ENCODE results near the gene FOXA3.

Gene FOXA3

DNA sequence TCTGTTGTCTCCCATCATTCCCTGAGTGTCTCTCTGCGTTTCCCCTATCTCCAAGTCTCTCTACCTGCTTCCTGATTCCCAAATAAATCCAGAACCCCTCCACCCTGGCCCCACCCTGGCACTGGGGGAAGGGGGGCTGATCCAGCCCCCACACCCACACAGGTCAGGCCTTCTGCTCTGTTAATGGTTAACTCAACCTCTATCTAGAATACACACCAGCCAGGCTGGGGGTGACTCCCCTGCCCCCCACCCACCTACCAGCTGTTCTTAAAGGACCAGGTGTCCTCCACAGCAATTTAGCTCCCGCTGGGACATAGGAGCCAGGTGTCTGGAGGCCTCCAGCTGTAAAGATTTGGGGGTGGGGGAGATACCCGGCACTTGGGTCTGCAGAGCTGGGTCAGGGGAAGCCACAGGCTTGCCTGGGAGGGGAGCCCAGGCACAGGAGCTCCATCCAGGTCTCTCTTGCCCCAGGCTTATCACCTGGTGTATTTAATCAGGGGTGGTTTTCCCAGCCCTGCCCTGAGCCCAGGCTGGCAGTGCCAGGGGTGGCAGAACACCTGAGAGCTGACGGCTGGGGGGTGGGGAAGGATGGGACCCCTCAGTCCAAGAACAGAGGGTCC is 17.9 kb downstream of the FOXA3 start:
- Histone ChIP-seq H3K4me3 (ENCODE audit: insufficient read length, low read depth) (peak overlapping the region; percentile 29), H3K4me1 (ENCODE audit: insufficient read depth, insufficient read length) (peaks cover 20% of the 10 kb centered on the region), H3K9ac (ENCODE audit: insufficient read length, low read depth) (peak overlapping the region; percentile 66)

GRCh38 chr19:45882652-45883585 is 18.8 kb downstream of the FOXA3 start:
- Histone ChIP-seq H3K4me3 (ENCODE audit: insufficient read length, low read depth) (peak overlapping the region; percentile 29), H3K9ac (ENCODE audit: insufficient read length, low read depth) (peak overlapping the region; percentile 66), H3K27me3 (ENCODE audit: insufficient read depth, insufficient read length) (no peaks in the 10 kb centered on the region), H3K9me3 (ENCODE audit: insufficient read depth, low read length) (no peaks in the 10 kb centered on the region; the same call in 1 of the 2 replicates), H3K4me1 (ENCODE audit: insufficient read depth, insufficient read length) (peaks cover 17% of the 10 kb centered on the region), H3K36me3 (ENCODE audit: insufficient read depth, insufficient read length, low read length) (peaks cover 15% of the 10 kb centered on the region)
- DNase-seq (ENCODE audit: low read depth, low spot score): peak; percentile 83
- TF ChIP-seq SUZ12 (IDR thresholded peaks at IDR 0.05; ENCODE audit: extremely low read depth, insufficient read depth, insufficient read length): no peak
- no peak for TF ChIP-seq YY1 (IDR thresholded peaks at IDR 0.05; ENCODE audit: insufficient read depth, insufficient read length)
- no peak for TF ChIP-seq ZNF274 (IDR thresholded peaks at IDR 0.05; ENCODE audit: low read depth, low read length)

More for the DNA sequence above, 17.9 kb downstream of the FOXA3 start:
- H3K27me3 ChIP-seq (ENCODE audit: insufficient read depth, insufficient read length): no peaks in the 10 kb centered on the region
- TF ChIP-seq YY1 (IDR thresholded peaks at IDR 0.05; ENCODE audit: insufficient read depth, insufficient read length) (no peak), ZNF274 (IDR thresholded peaks at IDR 0.05; ENCODE audit: low read depth, low read length) (no peak), SUZ12 (IDR thresholded peaks at IDR 0.05; ENCODE audit: extremely low read depth, insufficient read depth, insufficient read length) (no peak)
- DNase-seq (ENCODE audit: low read depth, low spot score): no peak
- H3K36me3 ChIP-seq (ENCODE audit: insufficient read depth, insufficient read length, low read length): peaks cover 15% of the 10 kb centered on the region
- H3K9me3 ChIP-seq (ENCODE audit: insufficient read depth, low read length): no peaks in the 10 kb centered on the region; the same call in 1 of the 2 replicates

DNA sequence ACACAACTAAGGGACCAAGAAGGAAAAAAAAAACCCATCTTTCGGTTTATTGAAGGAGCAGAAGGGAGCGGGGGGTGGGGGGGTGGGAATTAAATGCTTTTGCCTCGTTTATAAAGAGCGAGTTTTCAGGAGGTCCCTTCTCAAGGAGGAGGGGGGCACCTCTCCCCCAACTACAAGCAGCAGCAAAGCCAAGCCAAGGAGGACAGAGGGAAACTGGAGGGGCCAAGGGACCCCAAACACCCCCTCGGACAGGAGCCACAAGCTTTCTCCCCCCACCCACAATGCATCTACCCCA is 19.4 kb downstream of the FOXA3 start:
- Histone ChIP-seq H3K36me3 (ENCODE audit: insufficient read depth, insufficient read length, low read length) (peaks cover 15% of the 10 kb centered on the region), H3K9ac (ENCODE audit: insufficient read length, low read depth) (peak overlapping the region; percentile 50), H3K9me3 (ENCODE audit: insufficient read depth, low read length) (no peaks in the 10 kb centered on the region; the same call in 1 of the 2 replicates), H3K27me3 (ENCODE audit: insufficient read depth, insufficient read length) (no peaks in the 10 kb centered on the region), H3K4me3 (ENCODE audit: insufficient read length, low read depth) (no peak overlapping the region), H3K4me1 (ENCODE audit: insufficient read depth, insufficient read length) (peaks cover 16% of the 10 kb centered on the region)
- TF ChIP-seq SUZ12 (IDR thresholded peaks at IDR 0.05; ENCODE audit: extremely low read depth, insufficient read depth, insufficient read length): no peak
- no peak for TF ChIP-seq ZNF274 (IDR thresholded peaks at IDR 0.05; ENCODE audit: low read depth, low read length)
- TF ChIP-seq YY1 (IDR thresholded peaks at IDR 0.05; ENCODE audit: insufficient read depth, insufficient read length): no peak
- DNase-seq (ENCODE audit: low read depth, low spot score): no peak

GRCh38 chr19:45883881-45884681 is 20.0 kb downstream of the FOXA3 start:
- TF ChIP-seq YY1 (IDR thresholded peaks at IDR 0.05; ENCODE audit: insufficient read depth, insufficient read length) (no peak), ZNF274 (IDR thresholded peaks at IDR 0.05; ENCODE audit: low read depth, low read length) (no peak), SUZ12 (IDR thresholded peaks at IDR 0.05; ENCODE audit: extremely low read depth, insufficient read depth, insufficient read length) (no peak)
- DNase-seq (ENCODE audit: low read depth, low spot score): no peak
- H3K4me1 ChIP-seq (ENCODE audit: insufficient read depth, insufficient read length): peaks cover 16% of the 10 kb centered on the region
- H3K36me3 ChIP-seq (ENCODE audit: insufficient read depth, insufficient read length, low read length): peaks cover 15% of the 10 kb centered on the region
- H3K4me3 ChIP-seq (ENCODE audit: insufficient read length, low read depth): no peak overlapping the region
- H3K9me3 ChIP-seq (ENCODE audit: insufficient read depth, low read length): no peaks in the 10 kb centered on the region; the same call in 1 of the 2 replicates
- H3K9ac ChIP-seq (ENCODE audit: insufficient read length, low read depth): peak overlapping the region; percentile 50
- H3K27me3 ChIP-seq (ENCODE audit: insufficient read depth, insufficient read length): no peaks in the 10 kb centered on the region

GRCh38 chr19:45884682-45885555 is 20.8 kb downstream of the FOXA3 start:
- TF ChIP-seq ZNF274 (IDR thresholded peaks at IDR 0.05; ENCODE audit: low read depth, low read length) (no peak), YY1 (IDR thresholded peaks at IDR 0.05; ENCODE audit: insufficient read depth, insufficient read length) (no peak), SUZ12 (IDR thresholded peaks at IDR 0.05; ENCODE audit: extremely low read depth, insufficient read depth, insufficient read length) (no peak)
- H3K9ac ChIP-seq (ENCODE audit: insufficient read length, low read depth): peak overlapping the region; percentile 92
- H3K9me3 ChIP-seq (ENCODE audit: insufficient read depth, low read length): no peaks in the 10 kb centered on the region; the same call in 1 of the 2 replicates
- H3K4me3 ChIP-seq (ENCODE audit: insufficient read length, low read depth): peak overlapping the region; percentile 83
- H3K4me1 ChIP-seq (ENCODE audit: insufficient read depth, insufficient read length): peaks cover 16% of the 10 kb centered on the region
- H3K27me3 ChIP-seq (ENCODE audit: insufficient read depth, insufficient read length): no peaks in the 10 kb centered on the region
- DNase-seq (ENCODE audit: low read depth, low spot score): no peak
- peaks cover 15% of the 10 kb centered on the region for H3K36me3 ChIP-seq (ENCODE audit: insufficient read depth, insufficient read length, low read length)

All from NT2/D1 (cell line).